GM23248 (cell line): Measurements from ENCODE around the gene FOXP2. TPM values are rescaled to one million over a fixed set of nuclear protein-coding genes. Genes with fewer than 3 reads are reported as not detected.
"Not testable (repeated sequence)": the region's sequence is repeated elsewhere in the genome, so short reads cannot be mapped to it uniquely, and the experiment has no call there.

ENCODE experiments used
- DNase-seq: peaks from one replicate; pipeline ENCODE4 v3.0.0-alpha.2; 2015
- H2AFZ ChIP-seq: fragments of 200-600 bp; sonication (generic); 2 replicates; pipeline ENCODE4 v1.6.1; 2016; ENCODE audit warnings: antibody characterized with exemption
- H3F3A ChIP-seq: fragments of 200-600 bp; sonication (generic); 2 replicates; pipeline ENCODE4 v1.6.1; 2016; ENCODE audit warnings: mild to moderate bottlenecking, antibody characterized with exemption, mixed run types; ENCODE audit not compliant: insufficient read depth
- H3K27ac ChIP-seq: fragments of 200-600 bp; sonication (generic); 2 replicates; pipeline ENCODE4 v1.5.1; 2016; ENCODE audit warnings: mild to moderate bottlenecking
- H3K27me3 ChIP-seq: fragments of 200-600 bp; sonication (generic); replicated peaks from 2 replicates; pipeline ENCODE4 v1.6.1; 2016; ENCODE audit warnings: mild to moderate bottlenecking; ENCODE audit not compliant: insufficient read depth
- H3K36me3 ChIP-seq: fragments of 200-600 bp; sonication (generic); 2 replicates; pipeline ENCODE4 v1.6.1; 2016; ENCODE audit warnings: low read depth, mild to moderate bottlenecking
- H3K4me1 ChIP-seq: fragments of 200-600 bp; sonication (generic); 2 replicates; pipeline ENCODE4 v1.6.1; 2016; ENCODE audit warnings: mild to moderate bottlenecking; ENCODE audit not compliant: insufficient read depth
- H3K4me2 ChIP-seq: fragments of 200-600 bp; sonication (generic); one replicate; pipeline ENCODE4 v1.6.1; 2016; ENCODE audit warnings: mild to moderate bottlenecking; ENCODE audit not compliant: unreplicated experiment
- H3K4me3 ChIP-seq: fragments of 200-600 bp; sonication (generic); 2 replicates; pipeline ENCODE4 v1.5.1; 2016; ENCODE audit warnings: mild to moderate bottlenecking
- H3K79me2 ChIP-seq: fragments of 200-600 bp; sonication (generic); 2 replicates; pipeline ENCODE4 v1.6.1; 2016; ENCODE audit warnings: mild to moderate bottlenecking; ENCODE audit not compliant: insufficient read depth
- H3K9ac ChIP-seq: fragments of 200-600 bp; sonication (generic); 2 replicates; pipeline ENCODE4 v1.6.1; 2016; ENCODE audit warnings: mild to moderate bottlenecking
- H3K9me2 ChIP-seq: fragments of 200-600 bp; sonication (generic); 2 replicates; pipeline ENCODE4 v1.6.1; 2016; ENCODE audit warnings: mixed run types, mild to moderate bottlenecking, moderate library complexity; ENCODE audit not compliant: insufficient read depth
- H3K9me3 ChIP-seq: fragments of 200-600 bp; sonication (generic); one replicate; pipeline ENCODE4 v1.6.1; 2017; ENCODE audit warnings: low read depth
- H4K20me1 ChIP-seq: fragments of 200-600 bp; sonication (generic); 2 replicates; pipeline ENCODE4 v1.6.0; 2016; ENCODE audit not compliant: insufficient read depth
- EZH2 ChIP-seq: fragments of 200-600 bp; sonication (generic); IDR thresholded peaks from 2 replicates; pipeline ENCODE4 v1.6.1; 2018; ENCODE audit warnings: antibody characterized with exemption, mild to moderate bottlenecking; ENCODE audit not compliant: insufficient read depth, poor library complexity, severe bottlenecking
- EZH2phosphoT487 ChIP-seq: fragments of 200-600 bp; sonication (generic); IDR thresholded peaks from 2 replicates; pipeline ENCODE4 v1.6.1; 2018; ENCODE audit warnings: antibody characterized with exemption, moderate library complexity, mild to moderate bottlenecking, low read depth; ENCODE audit not compliant: insufficient read depth
- WGBS, 2 experiments: methylation state at CpG; one replicate each; pipeline ENCODE4 v1.1.6; 2015 to 2017; ENCODE audit warnings: low lambda C conversion rate in 2 of 2, low coverage in 1 of 2; ENCODE audit errors: missing lambda C conversion rate in 2 of 2; 5-methylcytosine and 5-hydroxymethylcytosine counted together
- in situ Hi-C: fragments of 300-500 bp; cut with MboI; formaldehyde crosslinking; loops from 2 replicates; pipeline ENCODE4 v1.15.0; 2020
- polyA plus RNA-seq: library from polyadenylated mRNA; unstranded; fragments of >200 nt; fragmentation: Nextera tagmentation; extraction: Ambion mirVana; gene quantifications from 2 replicates; pipeline ENCODE4 v1.2.1, GENCODE V29; 2016
- total RNA-seq: library from RNA; depleted of rRNA; stranded (reverse); fragments of >200 nt; shearing (Covaris generic); gene quantifications from 2 replicates; pipeline ENCODE4 v1.2.3, GENCODE V29; 2014

Gene FOXP2
- total and polyA plus RNA-seq, 2 experiments from 2014 or later = 2.3 to 5.0 TPM

GRCh38 chr7:114590298-114590697 lies 175.7 kb downstream of the FOXP2 start:
- Histone ChIP-seq H3K9me3 (no peaks in the 10 kb centered on the region), H3K27me3 (no peaks in the 10 kb centered on the region), H3K27ac (no peak overlapping the region), H3K79me2 (no peaks in the 10 kb centered on the region), H3K9ac (no peak overlapping the region), H3K4me2 (no peak overlapping the region), H3K4me3 (no peak overlapping the region), H3K9me2 (no peaks in the 10 kb centered on the region), H3K36me3 (no peaks in the 10 kb centered on the region), H4K20me1 (no peaks in the 10 kb centered on the region), H3F3A (no peaks in the 10 kb centered on the region), H2AFZ (no peak overlapping the region), H3K4me1 (no peaks in the 10 kb centered on the region)
- no peak for DNase-seq
- TF ChIP-seq EZH2phosphoT487 = no peak
- TF ChIP-seq EZH2 = no peak
- WGBS, 2 experiments = 51 to 64% methylated on average over 2 of the region's 2 CpGs
- in situ Hi-C loops = no loop called here

DNA sequence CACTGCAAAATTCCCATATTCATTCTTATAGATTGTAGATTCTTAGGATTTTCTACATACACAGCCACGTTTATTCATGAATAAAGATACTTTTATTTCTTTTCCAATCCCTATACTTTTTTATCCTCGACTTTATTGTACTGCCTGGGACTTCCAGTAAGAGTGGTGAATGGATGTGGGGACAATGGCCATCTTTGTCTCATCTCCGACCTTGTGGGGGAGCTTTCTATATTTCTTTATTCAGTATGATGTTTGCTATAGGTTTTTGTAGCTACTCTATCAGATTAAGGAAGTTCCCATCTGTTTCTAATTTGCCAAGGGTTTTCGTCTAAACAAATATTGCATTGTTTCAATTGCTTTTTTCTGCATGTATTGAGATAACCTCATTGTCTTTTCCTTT lies 184.3 kb downstream of the FOXP2 start:
- Histone ChIP-seq H3K27me3 (no peaks in the 10 kb centered on the region), H2AFZ (no peak overlapping the region), H3K9me2 (no peaks in the 10 kb centered on the region), H3K9me3 (no peaks in the 10 kb centered on the region), H4K20me1 (no peaks in the 10 kb centered on the region), H3F3A (no peaks in the 10 kb centered on the region), H3K36me3 (no peaks in the 10 kb centered on the region), H3K4me3 (no peak overlapping the region), H3K79me2 (no peaks in the 10 kb centered on the region), H3K4me1 (no peaks in the 10 kb centered on the region), H3K27ac (no peak overlapping the region), H3K4me2 (no peak overlapping the region), H3K9ac (no peak overlapping the region)
- in situ Hi-C loops = no loop called here
- TF ChIP-seq EZH2 = no peak
- TF ChIP-seq EZH2phosphoT487 = no peak
- DNase-seq = no peak
- WGBS, 2 experiments = 68 to 70% methylated on average over 4 of the region's 4 CpGs

GRCh38 chr7:114606100-114606499 lies 191.5 kb downstream of the FOXP2 start:
- H3K27me3 ChIP-seq = no peaks in the 10 kb centered on the region
- H3K9me3 ChIP-seq = no peaks in the 10 kb centered on the region
- no peak for DNase-seq
- no peak overlapping the region for H3K9ac ChIP-seq
- WGBS, 2 experiments = 68 to 75% methylated on average over 2 of the region's 2 CpGs
- no peaks in the 10 kb centered on the region for H3K4me1 ChIP-seq
- H3K4me3 ChIP-seq = no peak overlapping the region
- H4K20me1 ChIP-seq = no peaks in the 10 kb centered on the region
- H3K79me2 ChIP-seq = no peaks in the 10 kb centered on the region
- H3K36me3 ChIP-seq = no peaks in the 10 kb centered on the region
- H2AFZ ChIP-seq = no peak overlapping the region
- no peak overlapping the region for H3K27ac ChIP-seq
- no peaks in the 10 kb centered on the region for H3K9me2 ChIP-seq
- H3K4me2 ChIP-seq = no peak overlapping the region
- in situ Hi-C loops = no loop called here
- TF ChIP-seq EZH2phosphoT487 = no peak
- no peak for TF ChIP-seq EZH2
- H3F3A ChIP-seq = no peaks in the 10 kb centered on the region

DNA sequence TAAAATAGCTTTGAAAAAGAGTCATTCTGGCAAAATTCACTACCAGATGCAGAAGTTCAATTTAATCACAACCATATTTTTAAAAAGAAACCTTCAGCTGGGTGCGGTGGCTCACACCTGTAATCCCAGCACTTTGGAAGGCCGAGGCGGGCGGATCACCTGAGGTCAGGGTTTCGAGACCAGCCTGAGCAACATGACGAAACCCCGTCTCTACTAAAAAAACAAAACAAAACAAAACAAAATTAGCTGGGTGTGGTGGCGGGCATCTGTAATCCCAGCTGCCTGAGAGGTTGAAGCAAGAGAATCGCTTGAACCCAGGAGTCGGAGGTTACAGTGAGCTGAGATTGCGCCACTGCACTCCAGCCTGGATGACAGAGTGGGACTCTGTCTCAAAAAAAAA lies 194.2 kb downstream of the FOXP2 start:
- H3K36me3 ChIP-seq, H3K79me2 ChIP-seq, H3F3A ChIP-seq, H3K4me2 ChIP-seq, H3K27me3 ChIP-seq, in situ Hi-C loops, H3K27ac ChIP-seq, H3K9me2 ChIP-seq, H2AFZ ChIP-seq, H3K9me3 ChIP-seq, H4K20me1 ChIP-seq, H3K4me3 ChIP-seq, H3K9ac ChIP-seq, DNase-seq, H3K4me1 ChIP-seq: not testable (repeated sequence)
- WGBS, 2 experiments = 89 to 92% methylated on average over 11 of the region's 11 CpGs

DNA sequence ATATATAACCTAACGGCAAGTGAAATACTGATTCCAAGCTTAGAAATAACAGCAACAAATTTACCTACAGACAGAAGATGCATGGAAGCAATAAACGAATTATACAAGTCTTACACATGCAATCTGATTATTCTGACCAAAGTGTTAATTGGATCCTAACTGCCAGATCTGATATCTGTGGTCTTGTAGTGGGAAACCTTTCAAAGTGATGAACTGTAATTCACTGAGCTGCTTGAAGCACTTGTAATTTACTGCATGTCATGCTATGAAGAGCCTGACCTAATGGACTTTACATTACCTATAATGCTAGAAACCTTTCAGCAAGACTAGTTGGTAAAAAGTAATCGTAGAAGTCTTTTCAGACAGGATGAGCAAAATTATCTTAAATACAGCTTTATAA lies 205.6 kb downstream of the FOXP2 start:
- H3K9me3 ChIP-seq = no peaks in the 10 kb centered on the region
- H4K20me1 ChIP-seq = no peaks in the 10 kb centered on the region
- no peak for TF ChIP-seq EZH2
- TF ChIP-seq EZH2phosphoT487 = no peak
- H3K4me3 ChIP-seq = no peak overlapping the region
- no peak overlapping the region for H3K9ac ChIP-seq
- DNase-seq = no peak
- no peak overlapping the region for H3K4me2 ChIP-seq
- in situ Hi-C loops = no loop called here
- no peaks in the 10 kb centered on the region for H3K27me3 ChIP-seq
- no peaks in the 10 kb centered on the region for H3K36me3 ChIP-seq
- 75 to 84% methylated on average over 3 of the region's 3 CpGs for WGBS, 2 experiments
- no peaks in the 10 kb centered on the region for H3F3A ChIP-seq
- no peak overlapping the region for H2AFZ ChIP-seq
- no peaks in the 10 kb centered on the region for H3K9me2 ChIP-seq
- no peaks in the 10 kb centered on the region for H3K4me1 ChIP-seq
- H3K27ac ChIP-seq = no peak overlapping the region
- H3K79me2 ChIP-seq = no peaks in the 10 kb centered on the region
